SIG-M5 treated with dmso at 0.1 percent for 504 hours (cell line): ENCODE results near the gene MACROH2A1.

Experiments used
- DNase-seq: peaks from one replicate; lab custom pipeline; 2025; ENCODE audit not compliant: unreplicated experiment; lab: John Stamatoyannopoulos, UW

The MACROH2A1 gene

GRCh38 chr5:135333732-135334515 is 65.1 kb downstream of the MACROH2A1 start:
- no peak for DNase-seq

GRCh38 chr5:135332519-135333150 is 66.4 kb downstream of the MACROH2A1 start:
- DNase-seq, result peak; percentile 47

GRCh38 chr5:135331612-135332011 is 67.4 kb downstream of the MACROH2A1 start:
- no peak for DNase-seq

- DNase-seq, result no peak
These were observed 68.3 kb downstream of the MACROH2A1 start for GRCh38 chr5:135330798-135331096.

- no peak for DNase-seq
These were observed 68.9 kb downstream of the MACROH2A1 start for GRCh38 chr5:135329913-135330797.

- no peak for DNase-seq
These were observed 69.7 kb downstream of the MACROH2A1 start for GRCh38 chr5:135329066-135329912.

GRCh38 chr5:135328128-135328687 is 70.8 kb downstream of the MACROH2A1 start:
- no peak for DNase-seq

- no peak for DNase-seq
These were observed 71.5 kb downstream of the MACROH2A1 start for GRCh38 chr5:135327429-135328127.

- DNase-seq, result no peak
These were observed 72.5 kb downstream of the MACROH2A1 start for GRCh38 chr5:135326296-135327254.

- peak; percentile 41 for DNase-seq
These were observed 74.0 kb downstream of the MACROH2A1 start for GRCh38 chr5:135324897-135325650.

- DNase-seq, result no peak
These were observed 74.9 kb downstream of the MACROH2A1 start for GRCh38 chr5:135324160-135324559.

GRCh38 chr5:135323701-135324132 is 75.3 kb downstream of the MACROH2A1 start:
- DNase-seq, result no peak

- no peak for DNase-seq
These were observed 75.8 kb downstream of the MACROH2A1 start for GRCh38 chr5:135323227-135323626.

GRCh38 chr5:135322744-135323143 is 76.3 kb downstream of the MACROH2A1 start:
- DNase-seq, result no peak

GRCh38 chr5:135322271-135322670 is 76.8 kb downstream of the MACROH2A1 start:
- DNase-seq, result no peak

- no peak for DNase-seq
These were observed 78.1 kb downstream of the MACROH2A1 start for GRCh38 chr5:135320718-135321484.

GRCh38 chr5:135319928-135320606 is 79.0 kb downstream of the MACROH2A1 start:
- DNase-seq, result no peak
